Ovary (tissue), 9 donors: Measurements from ENCODE around the gene MAML2. TPM values are rescaled to one million over a fixed set of nuclear protein-coding genes. Genes with fewer than 3 reads are reported as not detected.

Source experiments
- DNase-seq, 5 donors: peaks; one replicate each; pipeline ENCODE4 v3.0.0-alpha.2; 2019 to 2020
- H3K27ac ChIP-seq, 2 donors: fragments of 200-600 bp; one replicate each; pipeline versions ENCODE4 v1.5.1 to v1.8.0; 2019 to 2022
- H3K27me3 ChIP-seq: fragments of 200-600 bp; one replicate; pipeline ENCODE4 v1.8.0; 2022
- H3K36me3 ChIP-seq: fragments of 200-600 bp; sonication (generic); one replicate; pipeline ENCODE4 v1.5.1; 2019
- H3K4me1 ChIP-seq: one replicate; pipeline ENCODE4 v1.8.1; 2013; ENCODE audit warnings: mild to moderate bottlenecking, moderate library complexity; ENCODE audit not compliant: insufficient read depth
- H3K4me3 ChIP-seq: fragments of 200-600 bp; sonication (generic); one replicate; pipeline ENCODE4 v1.5.1; 2017
- H3K9me3 ChIP-seq, 2 donors: fragments of 200-600 bp in 1 of 2; sonication (generic) in 1 of 2; one replicate each; pipeline versions ENCODE4 v1.5.1 to v1.8.1; 2013 to 2019; ENCODE audit warnings: mild to moderate bottlenecking in 1 of 2, moderate library complexity in 1 of 2
- EP300 ChIP-seq: sonication (generic); formaldehyde crosslinking; IDR thresholded peaks from one replicate; pipeline ENCODE4 v1.6.1; 2017; ENCODE audit warnings: antibody characterized with exemption
- POLR2A ChIP-seq: fragments of 450-650 bp; IDR thresholded peaks from one replicate; pipeline ENCODE4 v1.6.1; 2017; ENCODE audit warnings: antibody characterized with exemption, mild to moderate bottlenecking, moderate library complexity
- WGBS, 3 donors: extraction: QIAGEN DNeasy Blood & Tissue Kit in 1 of 3; methylation state at CpG; one replicate each; pipeline versions ENCODE4 v1.1.5 to v1.1.7; 2013 to 2017; 5-methylcytosine and 5-hydroxymethylcytosine counted together
- intact Hi-C, 4 donors: fragments of 100-400 bp; cut with DNase I; formaldehyde crosslinking; loops; one replicate each; pipeline versions ENCODE4 v1.11.0 to v1.15.1; 2022 to 2023
- polyA plus RNA-seq, 2 donors: library from polyadenylated mRNA; stranded (reverse); fragments of 200-250 nt in 1 of 2; fragments of 350-450 nt in 1 of 2; fragmentation: Illumina TruSeq in 1 of 2; extraction: RNeasy Lipid Tissue Mini Kit (QIAGEN cat#74804) in 1 of 2; gene quantifications; one replicate each; pipeline ENCODE4 v1.2.3, GENCODE V29; 2013 to 2014
- total RNA-seq, 7 donors: library from RNA; depleted of rRNA in 2 of 7; stranded (reverse); fragments of >200 nt in 2 of 7; fragmentation: NEBNext Ultra II Directional in 3 of 7; extraction: Animal tissue kit (Norgen Biotek cat#: 25700) in 3 of 7; gene quantifications; one replicate each; pipeline versions ENCODE4 v1.1.0 to v1.2.4, GENCODE V29; 2016 to 2023
- TF ChIP-seq, protein P1 (sequence below), 3 donors: fragments of 450-650 bp in 2 of 3; fragments of 200-600 bp in 1 of 3; IDR thresholded peaks; one replicate each; pipeline versions ENCODE4 v1.5.1 to v1.8.0; 2016 to 2022; ENCODE audit warnings: antibody characterized with exemption in 3 of 3, mild to moderate bottlenecking in 1 of 3
- donor health status: DM: no; HTN: no; CAD: no; lungs with moderate emphysema.
- donor health status: DM: no; HTN: no; CAD: no.
- donor health status: Bipolar disorder and iron deficiency.
- donor health status: DM: yes; HTN: yes; CAD: no.
- donor health status: DM: no; HTN: no; CAD: no.
- donor health status: DM: yes; HTN: yes; CAD: no.

The MAML2 gene
- total and polyA plus RNA-seq, 9 donors = 7.3 to 17.5 (median 14.6) TPM

DNA sequence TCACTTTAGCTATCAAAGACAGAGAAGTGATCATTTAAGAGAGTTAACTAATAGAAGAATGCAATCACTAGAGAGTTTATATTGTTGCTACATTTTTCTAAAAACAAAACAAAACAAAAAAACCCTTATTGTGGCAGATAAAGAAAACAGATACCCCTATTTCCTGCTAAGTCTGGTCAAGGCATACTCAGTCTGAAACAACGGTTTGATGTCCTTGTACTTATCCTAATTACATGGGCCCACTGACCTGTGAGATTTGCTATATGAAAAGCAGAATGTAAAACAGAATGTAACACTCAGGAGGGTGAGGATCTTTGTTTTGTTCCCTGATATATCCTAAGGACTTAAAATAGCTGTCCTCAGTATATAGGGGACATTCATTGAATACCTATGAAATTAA, 24.6 kb downstream of the MAML2 start:
- H3K36me3 ChIP-seq = no peaks in the 10 kb centered on the region
- intact Hi-C loops = no loop called here
- H3K27me3 ChIP-seq = no peaks in the 10 kb centered on the region
- WGBS, 3 donors = 25 to 62% (median 43%) methylated on average over 1 of the region's 1 CpG
- H3K4me1 ChIP-seq = peaks cover 29% of the 10 kb centered on the region
- no peak overlapping the region for H3K27ac ChIP-seq
- no peak for DNase-seq
- TF ChIP-seq, protein P1, sequence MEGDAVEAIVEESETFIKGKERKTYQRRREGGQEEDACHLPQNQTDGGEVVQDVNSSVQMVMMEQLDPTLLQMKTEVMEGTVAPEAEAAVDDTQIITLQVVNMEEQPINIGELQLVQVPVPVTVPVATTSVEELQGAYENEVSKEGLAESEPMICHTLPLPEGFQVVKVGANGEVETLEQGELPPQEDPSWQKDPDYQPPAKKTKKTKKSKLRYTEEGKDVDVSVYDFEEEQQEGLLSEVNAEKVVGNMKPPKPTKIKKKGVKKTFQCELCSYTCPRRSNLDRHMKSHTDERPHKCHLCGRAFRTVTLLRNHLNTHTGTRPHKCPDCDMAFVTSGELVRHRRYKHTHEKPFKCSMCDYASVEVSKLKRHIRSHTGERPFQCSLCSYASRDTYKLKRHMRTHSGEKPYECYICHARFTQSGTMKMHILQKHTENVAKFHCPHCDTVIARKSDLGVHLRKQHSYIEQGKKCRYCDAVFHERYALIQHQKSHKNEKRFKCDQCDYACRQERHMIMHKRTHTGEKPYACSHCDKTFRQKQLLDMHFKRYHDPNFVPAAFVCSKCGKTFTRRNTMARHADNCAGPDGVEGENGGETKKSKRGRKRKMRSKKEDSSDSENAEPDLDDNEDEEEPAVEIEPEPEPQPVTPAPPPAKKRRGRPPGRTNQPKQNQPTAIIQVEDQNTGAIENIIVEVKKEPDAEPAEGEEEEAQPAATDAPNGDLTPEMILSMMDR (IDR thresholded peaks at IDR 0.05) = no peak
- no peaks in the 10 kb centered on the region for H3K9me3 ChIP-seq
- no peak overlapping the region for H3K4me3 ChIP-seq

DNA sequence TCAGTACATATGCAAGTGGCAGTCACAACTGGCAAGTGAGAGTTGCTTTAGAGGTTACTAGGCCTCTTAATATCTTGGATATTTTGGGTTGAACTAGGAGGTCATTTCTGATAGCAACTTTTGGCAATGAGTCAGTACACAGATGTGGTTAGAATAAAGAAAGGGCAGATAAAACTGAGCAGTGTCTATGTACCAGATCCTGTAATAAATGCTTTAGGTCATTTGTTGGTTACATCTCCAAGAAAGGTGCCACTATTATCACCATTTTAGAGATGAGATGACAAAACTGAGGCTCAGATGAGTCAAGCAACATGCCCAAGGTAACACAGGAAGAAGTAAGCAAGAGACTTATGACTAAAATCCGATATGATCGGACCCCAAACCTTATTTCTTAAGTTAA, 25.0 kb downstream of the MAML2 start:
- Histone ChIP-seq H3K9me3 (no peaks in the 10 kb centered on the region), H3K4me1 (peaks cover 29% of the 10 kb centered on the region), H3K27me3 (no peaks in the 10 kb centered on the region), H3K27ac (no peak overlapping the region), H3K36me3 (no peaks in the 10 kb centered on the region), H3K4me3 (no peak overlapping the region)
- TF ChIP-seq EP300 (no peak), POLR2A (no peak)
- TF ChIP-seq, protein P1 (IDR thresholded peaks at IDR 0.05) = no peak
- WGBS, 3 donors = 88 to 94% (median 92%) methylated on average over 2 of the region's 2 CpGs
- intact Hi-C loops = no loop called here
- no peak for DNase-seq

DNA sequence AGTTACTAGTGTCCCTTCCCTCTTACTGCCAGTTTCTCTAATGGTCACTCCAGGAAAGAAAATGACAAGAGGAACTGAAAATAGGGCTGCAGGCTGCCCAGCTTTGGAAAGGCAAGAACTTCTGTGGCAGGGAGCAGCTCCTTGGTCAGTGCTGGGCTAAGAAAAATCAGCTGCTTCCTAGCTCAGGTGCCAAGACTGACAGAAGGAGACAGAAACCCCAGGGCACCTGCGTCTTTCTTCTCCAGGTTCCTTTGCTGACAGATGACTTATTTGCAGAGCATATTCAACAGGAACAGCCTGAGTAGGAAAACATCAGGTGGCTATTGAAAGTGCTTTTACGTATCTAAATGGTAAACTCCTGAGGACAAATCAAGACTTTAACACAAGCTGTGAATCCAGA, 25.4 kb downstream of the MAML2 start:
- TF ChIP-seq, protein P1 (IDR thresholded peaks at IDR 0.05) = no peak
- TF ChIP-seq EP300 (no peak), POLR2A (no peak)
- H3K27me3 ChIP-seq = no peaks in the 10 kb centered on the region
- no peak for DNase-seq
- no peaks in the 10 kb centered on the region for H3K9me3 ChIP-seq
- 67 to 81% (median 80%) methylated on average over 2 of the region's 2 CpGs for WGBS, 3 donors
- H3K27ac ChIP-seq = no peak overlapping the region
- H3K4me3 ChIP-seq = no peak overlapping the region
- intact Hi-C loops = no loop called here
- no peaks in the 10 kb centered on the region for H3K36me3 ChIP-seq
- peaks cover 29% of the 10 kb centered on the region for H3K4me1 ChIP-seq

DNA sequence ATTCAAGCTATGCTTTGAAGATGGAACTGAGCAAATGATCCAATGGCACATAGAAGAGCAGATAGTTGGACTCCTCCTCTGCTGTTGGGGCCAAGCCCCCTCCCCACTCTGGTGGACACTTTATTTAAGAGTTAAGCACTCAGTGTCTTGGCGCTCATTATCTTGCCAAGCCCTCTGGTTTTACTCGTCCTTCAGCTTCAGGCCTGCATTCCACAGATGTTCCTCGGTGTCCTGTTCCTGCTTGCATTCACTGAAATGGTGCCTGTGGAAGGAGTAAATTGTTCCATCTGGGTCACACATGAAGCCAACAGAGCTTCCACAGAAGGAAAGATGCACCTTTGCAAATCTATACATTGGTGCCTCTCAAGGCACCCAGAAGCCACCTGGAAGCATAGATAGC, 26.1 kb downstream of the MAML2 start:
- Histone ChIP-seq H3K9me3 (no peaks in the 10 kb centered on the region), H3K27ac (no peak overlapping the region), H3K4me1 (peaks cover 30% of the 10 kb centered on the region), H3K4me3 (no peak overlapping the region), H3K36me3 (no peaks in the 10 kb centered on the region), H3K27me3 (no peaks in the 10 kb centered on the region)
- intact Hi-C loops = no loop called here
- WGBS, 3 donors = 20 to 30% (median 28%) methylated on average over 3 of the region's 3 CpGs
- DNase-seq = no peak
- TF ChIP-seq POLR2A (no peak), EP300 (no peak)
- TF ChIP-seq, protein P1 (IDR thresholded peaks at IDR 0.05) = no peak

DNA sequence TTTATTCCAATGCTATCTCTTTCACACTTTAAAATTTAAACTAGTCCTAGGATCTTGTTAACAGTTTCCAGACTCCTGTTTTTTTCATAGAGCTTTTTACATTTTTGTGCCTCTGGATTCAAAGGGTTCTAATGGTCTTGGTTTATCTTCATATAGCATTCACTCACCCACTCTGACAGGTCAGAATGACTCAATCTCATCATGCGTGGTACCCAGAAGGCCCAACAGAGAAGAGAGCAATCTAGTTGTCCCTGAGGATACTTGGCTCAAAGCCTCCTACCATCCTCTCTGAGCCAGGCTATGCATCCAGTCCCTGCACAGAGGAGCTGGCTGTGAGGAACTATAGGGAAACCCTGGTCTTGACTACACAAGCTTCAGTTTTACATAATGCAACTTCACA, 27.5 kb downstream of the MAML2 start:
- Histone ChIP-seq H3K27ac (no peak overlapping the region), H3K9me3 (no peaks in the 10 kb centered on the region), H3K4me3 (no peak overlapping the region), H3K4me1 (peaks cover 29% of the 10 kb centered on the region), H3K27me3 (no peaks in the 10 kb centered on the region), H3K36me3 (no peaks in the 10 kb centered on the region)
- intact Hi-C loops = no loop called here
- DNase-seq = no peak
- 79 to 90% (median 84%) methylated on average over 1 of the region's 1 CpG for WGBS, 3 donors
- no peak for TF ChIP-seq EP300
- TF ChIP-seq, protein P1 (IDR thresholded peaks at IDR 0.05) = no peak
- TF ChIP-seq POLR2A = no peak
